Omental fat pad (tissue), 4 donors: ENCODE results near the gene CCT6A. TPM values are rescaled to one million over a fixed set of nuclear protein-coding genes. Genes with fewer than 3 reads are reported as not detected.
"Not testable (repeated sequence)": the region's sequence is repeated elsewhere in the genome, so short reads cannot be mapped to it uniquely, and the experiment has no call there.

Source experiments
- ATAC-seq: fragments of 150-250 bp; one replicate; pipeline ENCODE4 v1.9.1; 2016; ENCODE audit warnings: mild to moderate bottlenecking, moderate library complexity; ENCODE audit not compliant: low FRiP score
- DNase-seq: peaks from one replicate; pipeline ENCODE4 v3.0.0-alpha.2; 2019; ENCODE audit warnings: low spot score
- CTCF ChIP-seq, 3 donors: fragments of 450-650 bp; IDR thresholded peaks; one replicate each; pipeline ENCODE4 v1.5.1; 2016 to 2017; ENCODE audit warnings: antibody characterized with exemption in 3 of 3, mild to moderate bottlenecking in 3 of 3, moderate library complexity in 2 of 3
- total RNA-seq, 4 donors: library from RNA; depleted of rRNA; stranded (reverse); fragments of >200 nt; gene quantifications; one replicate each; pipeline ENCODE4 v1.1.0, GENCODE V29; 2016

CCT6A gene
- total RNA-seq, 4 donors from 2014 or later = 68.9 to 150 (median 106) TPM

- DNase-seq = no peak
- no peak for ATAC-seq
- TF ChIP-seq CTCF (IDR thresholded peaks at IDR 0.05) = no peak
Observed at GRCh38 chr7:56046721-56047445, 4.7 kb upstream of the CCT6A start.

- not testable (repeated sequence) for ATAC-seq, DNase-seq
Observed at GRCh38 chr7:56047446-56048116, 4.0 kb upstream of the CCT6A start.

GRCh38 chr7:56048245-56048644, 3.3 kb upstream of the CCT6A start:
- TF ChIP-seq CTCF (IDR thresholded peaks at IDR 0.05) = no peak
- DNase-seq (no peak), ATAC-seq (no peak)

- ATAC-seq, DNase-seq: not testable (repeated sequence)
Observed at GRCh38 chr7:56048763-56049162, 2.8 kb upstream of the CCT6A start.

- DNase-seq (no peak), ATAC-seq (no peak)
- no peak for TF ChIP-seq CTCF (IDR thresholded peaks at IDR 0.05)
Observed at GRCh38 chr7:56051053-56051338, 569 bp upstream of the CCT6A start.

GRCh38 chr7:56053379-56053778, 1.8 kb downstream of the CCT6A start:
- TF ChIP-seq CTCF (IDR thresholded peaks at IDR 0.05) = no peak
- no peak for DNase-seq
- no peak for ATAC-seq

- TF ChIP-seq CTCF (IDR thresholded peaks at IDR 0.05) = no peak
- ATAC-seq (no peak), DNase-seq (no peak)
Observed at GRCh38 chr7:56053993-56054392, 2.4 kb downstream of the CCT6A start.

GRCh38 chr7:56062382-56062781, 10.8 kb downstream of the CCT6A start:
- ATAC-seq (peak; percentile 19), DNase-seq (no peak)
- no peak for TF ChIP-seq CTCF (IDR thresholded peaks at IDR 0.05)
